ENCODE results near the gene OSBPL1A. TPM values are rescaled to one million over a fixed set of nuclear protein-coding genes. Genes with fewer than 3 reads are reported as not detected.

Gene OSBPL1A
- total and polyA plus RNA-seq, 2 of the 8 experiments (the other 6 are each of a cell fraction or from before 2014, with no cell fraction given): 53.2 to 74.9 TPM

- TF ChIP-seq CHD7 (IDR thresholded peaks at IDR 0.05; ENCODE audit: insufficient replicate concordance, low read length): no peak
- TF ChIP-seq PHF8 (conservative IDR thresholded peaks at IDR 0.05; ENCODE audit: low read depth, low read length): 0 out of 2 replicates have a peak, but pooled peaks have one; percentile 45
- TF ChIP-seq CREB1 (IDR thresholded peaks at IDR 0.05): 0 out of 2 replicates have a peak, but pooled peaks have one; percentile 9
- TF ChIP-seq CBX5 (IDR thresholded peaks at IDR 0.05; ENCODE audit: low read depth, low read length): no peak
- no peak for TF ChIP-seq TAF7 (optimal IDR thresholded peaks at IDR 0.05; ENCODE audit: borderline replicate concordance, low read depth, low read length)
- TF ChIP-seq TCF12 (IDR thresholded peaks at IDR 0.05; ENCODE audit: low read depth, low read length): no peak
- TF ChIP-seq YY1 (IDR thresholded peaks at IDR 0.05; ENCODE audit: low read depth, low read length): no peak
- no peak for TF ChIP-seq JUND (IDR thresholded peaks at IDR 0.05; ENCODE audit: low read length)
- TF ChIP-seq BCL11A (IDR thresholded peaks at IDR 0.05; ENCODE audit: low read depth in 2 of 2, low read length in 2 of 2): no peak
- TF ChIP-seq HDAC2 (IDR thresholded peaks at IDR 0.05; ENCODE audit: borderline replicate concordance in 1 of 2, low read depth in 2 of 2, low read length in 2 of 2): no peak
These were observed 126.0 kb downstream of the OSBPL1A start (continued) for GRCh38 chr18:24271381-24272228.
